Measurements from ENCODE around the gene POLR2C.

The POLR2C gene

DNA sequence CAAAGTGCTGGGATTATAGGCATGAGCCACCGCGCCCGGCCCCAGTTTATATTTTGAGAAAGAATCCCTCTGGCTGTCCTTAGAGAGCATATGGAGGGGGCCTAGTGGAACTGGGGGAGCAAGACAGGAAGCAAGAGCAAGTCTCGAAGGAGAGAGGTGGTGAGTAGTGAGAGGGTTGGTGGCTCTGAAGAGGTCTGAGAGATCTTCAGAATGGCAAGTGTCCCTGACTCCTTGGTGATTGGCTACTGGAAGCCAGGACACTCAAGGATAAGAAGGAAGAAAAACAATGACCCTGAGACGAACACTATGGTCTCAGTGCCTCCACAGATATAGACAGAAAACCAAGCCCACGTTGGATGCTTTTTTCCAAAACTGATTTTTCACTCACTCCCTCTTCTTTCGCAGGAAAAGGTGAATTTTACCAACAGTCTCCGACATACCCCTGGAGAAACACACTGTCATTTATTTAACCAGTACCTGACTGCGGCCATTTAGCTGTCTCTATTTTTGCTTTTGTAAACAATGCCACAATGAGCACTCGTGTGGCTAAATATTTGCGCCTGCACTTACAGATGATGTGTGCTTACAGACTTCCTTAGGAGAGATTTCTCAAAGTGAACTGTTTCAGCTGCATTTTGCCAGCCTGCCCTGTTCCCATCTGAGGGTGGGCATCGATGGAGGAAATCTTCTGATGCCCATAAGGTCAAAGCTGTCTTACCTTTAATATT is 39.7 kb downstream of the POLR2C start:
- H3K9me3 ChIP-seq (ENCODE audit: control insufficient read depth, low read length) = no peaks in the 10 kb centered on the region
- no peak overlapping the region for H3K9ac ChIP-seq (ENCODE audit: low read length)
- H3K36me3 ChIP-seq (ENCODE audit: control insufficient read depth, insufficient read depth, low read length) = no peaks in the 10 kb centered on the region
- no peaks in the 10 kb centered on the region for H3K4me1 ChIP-seq (ENCODE audit: control insufficient read depth, insufficient read depth, low read length)
- peaks cover 6% of the 10 kb centered on the region for H3K27me3 ChIP-seq (ENCODE audit: control insufficient read depth, insufficient read depth, low read length)
- no peak overlapping the region for H3K4me3 ChIP-seq (ENCODE audit: low read length)

DNA sequence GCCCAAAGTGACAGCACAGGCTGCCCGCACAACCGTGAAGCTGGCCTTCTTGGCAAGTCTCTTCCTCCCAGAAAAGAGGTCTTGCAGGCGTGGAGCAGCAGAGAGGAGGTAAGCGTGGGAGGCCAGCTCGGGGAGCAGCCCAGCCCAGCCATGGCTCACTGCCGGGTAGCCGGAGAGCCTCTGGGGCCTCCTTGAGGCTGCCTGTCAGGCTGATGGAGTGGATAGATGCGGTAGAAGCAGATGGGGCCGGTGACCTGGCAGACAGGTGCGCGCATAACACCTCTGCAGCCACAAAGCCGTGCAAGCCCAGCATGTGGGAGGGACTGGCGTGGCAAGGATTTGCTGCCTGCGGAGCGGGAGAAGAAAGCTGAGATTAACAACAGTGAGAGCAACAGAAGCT is 40.9 kb downstream of the POLR2C start:
- Histone ChIP-seq H3K27me3 (ENCODE audit: control insufficient read depth, insufficient read depth, low read length) (peaks cover 11% of the 10 kb centered on the region), H3K9ac (ENCODE audit: low read length) (no peak overlapping the region), H3K36me3 (ENCODE audit: control insufficient read depth, insufficient read depth, low read length) (no peaks in the 10 kb centered on the region), H3K4me1 (ENCODE audit: control insufficient read depth, insufficient read depth, low read length) (no peaks in the 10 kb centered on the region), H3K9me3 (ENCODE audit: control insufficient read depth, low read length) (no peaks in the 10 kb centered on the region), H3K4me3 (ENCODE audit: low read length) (no peak overlapping the region)

GRCh38 chr16:57504001-57504400 is 41.5 kb downstream of the POLR2C start:
- Histone ChIP-seq H3K4me3 (ENCODE audit: low read length) (no peak overlapping the region), H3K36me3 (ENCODE audit: control insufficient read depth, insufficient read depth, low read length) (no peaks in the 10 kb centered on the region), H3K9ac (ENCODE audit: low read length) (no peak overlapping the region), H3K27me3 (ENCODE audit: control insufficient read depth, insufficient read depth, low read length) (peaks cover 11% of the 10 kb centered on the region), H3K9me3 (ENCODE audit: control insufficient read depth, low read length) (no peaks in the 10 kb centered on the region), H3K4me1 (ENCODE audit: control insufficient read depth, insufficient read depth, low read length) (no peaks in the 10 kb centered on the region)

DNA sequence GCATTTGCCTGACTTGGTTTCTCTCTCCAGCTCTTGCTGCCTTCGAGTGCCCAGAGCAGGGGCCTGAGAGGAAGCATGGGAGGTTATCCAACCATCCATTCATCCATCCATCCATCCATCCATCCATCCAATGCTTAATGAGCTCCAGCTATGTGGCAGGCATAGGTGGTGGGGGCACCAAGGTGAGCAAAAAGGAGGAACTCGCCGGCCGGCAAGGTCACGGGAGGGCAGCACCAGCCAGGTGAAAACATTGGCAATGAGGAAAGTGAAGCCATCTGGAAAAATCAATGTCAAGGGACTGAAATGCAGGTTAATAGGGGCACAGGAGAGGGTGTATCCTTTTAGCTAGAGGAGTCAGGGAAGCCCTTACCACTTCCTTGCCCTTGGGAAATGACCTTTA is 42.0 kb downstream of the POLR2C start:
- H3K9ac ChIP-seq (ENCODE audit: low read length) = no peak overlapping the region
- no peak overlapping the region for H3K4me3 ChIP-seq (ENCODE audit: low read length)

DNA sequence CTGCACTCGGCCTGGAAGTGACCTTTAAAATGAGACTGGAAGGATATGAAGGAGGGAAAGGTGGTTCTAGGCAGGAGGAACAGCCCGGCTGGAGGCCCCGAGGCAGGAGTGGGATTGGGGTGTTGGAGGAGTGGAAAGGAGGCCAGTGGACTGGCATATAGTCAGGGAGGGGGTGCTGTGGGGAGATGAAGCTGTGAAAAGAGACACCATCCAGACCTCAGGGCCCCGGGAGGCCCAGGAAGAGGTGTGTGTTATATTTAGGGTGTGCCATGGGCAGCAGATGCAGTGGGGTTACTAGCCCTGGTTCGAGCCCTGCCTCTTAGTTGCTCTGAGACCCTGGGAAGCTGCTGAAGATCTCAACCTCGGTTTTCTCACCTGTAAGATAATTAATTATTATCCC is 42.7 kb downstream of the POLR2C start:
- peaks cover 14% of the 10 kb centered on the region for H3K27me3 ChIP-seq (ENCODE audit: control insufficient read depth, insufficient read depth, low read length)
- H3K4me3 ChIP-seq (ENCODE audit: low read length) = no peak overlapping the region
- no peak overlapping the region for H3K9ac ChIP-seq (ENCODE audit: low read length)
- no peaks in the 10 kb centered on the region for H3K9me3 ChIP-seq (ENCODE audit: control insufficient read depth, low read length)
- H3K4me1 ChIP-seq (ENCODE audit: control insufficient read depth, insufficient read depth, low read length) = peaks cover 5% of the 10 kb centered on the region
- H3K36me3 ChIP-seq (ENCODE audit: control insufficient read depth, insufficient read depth, low read length) = no peaks in the 10 kb centered on the region

More for the DNA sequence above, 42.0 kb downstream of the POLR2C start:
- no peaks in the 10 kb centered on the region for H3K9me3 ChIP-seq (ENCODE audit: control insufficient read depth, low read length)
- no peaks in the 10 kb centered on the region for H3K4me1 ChIP-seq (ENCODE audit: control insufficient read depth, insufficient read depth, low read length)
- H3K36me3 ChIP-seq (ENCODE audit: control insufficient read depth, insufficient read depth, low read length) = no peaks in the 10 kb centered on the region
- peaks cover 11% of the 10 kb centered on the region for H3K27me3 ChIP-seq (ENCODE audit: control insufficient read depth, insufficient read depth, low read length)

GRCh38 chr16:57507136-57508034 is 44.9 kb downstream of the POLR2C start:
- H3K4me1 ChIP-seq (ENCODE audit: control insufficient read depth, insufficient read depth, low read length) = peaks cover 6% of the 10 kb centered on the region
- no peaks in the 10 kb centered on the region for H3K9me3 ChIP-seq (ENCODE audit: control insufficient read depth, low read length)
- no peaks in the 10 kb centered on the region for H3K36me3 ChIP-seq (ENCODE audit: control insufficient read depth, insufficient read depth, low read length)
- H3K4me3 ChIP-seq (ENCODE audit: low read length) = no peak overlapping the region
- no peak overlapping the region for H3K9ac ChIP-seq (ENCODE audit: low read length)
- H3K27me3 ChIP-seq (ENCODE audit: control insufficient read depth, insufficient read depth, low read length) = peaks cover 14% of the 10 kb centered on the region

- peaks cover 14% of the 10 kb centered on the region for H3K27me3 ChIP-seq (ENCODE audit: control insufficient read depth, insufficient read depth, low read length)
- H3K36me3 ChIP-seq (ENCODE audit: control insufficient read depth, insufficient read depth, low read length) = no peaks in the 10 kb centered on the region
- no peaks in the 10 kb centered on the region for H3K9me3 ChIP-seq (ENCODE audit: control insufficient read depth, low read length)
- no peak overlapping the region for H3K4me3 ChIP-seq (ENCODE audit: low read length)
- peaks cover 6% of the 10 kb centered on the region for H3K4me1 ChIP-seq (ENCODE audit: control insufficient read depth, insufficient read depth, low read length)
- no peak overlapping the region for H3K9ac ChIP-seq (ENCODE audit: low read length)
Measured at GRCh38 chr16:57508035-57508425, 45.6 kb downstream of the POLR2C start.

DNA sequence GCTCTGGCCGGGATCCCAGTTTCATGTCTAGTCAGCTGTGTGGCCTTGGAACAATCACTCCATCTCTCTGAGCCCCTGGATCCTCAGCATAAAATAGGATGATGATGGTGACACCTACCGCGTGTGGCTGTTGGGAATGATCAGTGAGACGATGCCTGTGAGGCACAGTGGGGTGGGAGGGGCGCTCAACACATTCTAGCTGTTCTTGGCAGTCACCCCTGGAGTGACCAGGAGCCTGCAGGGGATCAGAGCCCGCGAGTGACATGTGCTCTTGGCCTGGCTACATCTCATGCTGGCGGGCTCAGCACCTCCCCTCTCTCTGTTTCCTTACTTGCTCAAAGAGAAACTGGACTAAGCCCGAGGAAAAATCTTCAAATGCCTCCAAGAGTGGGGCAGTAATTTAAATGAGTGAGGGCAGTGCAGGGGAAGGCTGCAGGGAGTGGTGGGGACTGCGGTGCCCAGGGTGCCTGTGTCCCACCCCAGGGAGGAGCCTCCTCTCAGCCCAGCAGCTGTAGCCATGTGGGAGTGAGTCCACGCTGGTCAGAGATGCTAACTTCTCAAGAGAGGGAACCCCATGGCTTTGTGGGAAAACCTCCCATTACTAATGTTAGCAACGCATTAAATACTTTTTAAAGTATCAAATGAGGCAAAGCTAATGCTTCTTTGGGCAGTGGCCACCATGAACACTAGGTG is 46.9 kb downstream of the POLR2C start:
- no peaks in the 10 kb centered on the region for H3K36me3 ChIP-seq (ENCODE audit: control insufficient read depth, insufficient read depth, low read length)
- no peak overlapping the region for H3K9ac ChIP-seq (ENCODE audit: low read length)
- peaks cover 14% of the 10 kb centered on the region for H3K27me3 ChIP-seq (ENCODE audit: control insufficient read depth, insufficient read depth, low read length)
- no peaks in the 10 kb centered on the region for H3K9me3 ChIP-seq (ENCODE audit: control insufficient read depth, low read length)
- H3K4me1 ChIP-seq (ENCODE audit: control insufficient read depth, insufficient read depth, low read length) = peaks cover 6% of the 10 kb centered on the region
- no peak overlapping the region for H3K4me3 ChIP-seq (ENCODE audit: low read length)

GRCh38 chr16:57510016-57510871 is 47.8 kb downstream of the POLR2C start:
- H3K36me3 ChIP-seq (ENCODE audit: control insufficient read depth, insufficient read depth, low read length) = no peaks in the 10 kb centered on the region
- H3K4me3 ChIP-seq (ENCODE audit: low read length) = no peak overlapping the region
- H3K4me1 ChIP-seq (ENCODE audit: control insufficient read depth, insufficient read depth, low read length) = peaks cover 6% of the 10 kb centered on the region
- H3K9ac ChIP-seq (ENCODE audit: low read length) = no peak overlapping the region
- peaks cover 14% of the 10 kb centered on the region for H3K27me3 ChIP-seq (ENCODE audit: control insufficient read depth, insufficient read depth, low read length)
- no peaks in the 10 kb centered on the region for H3K9me3 ChIP-seq (ENCODE audit: control insufficient read depth, low read length)

DNA sequence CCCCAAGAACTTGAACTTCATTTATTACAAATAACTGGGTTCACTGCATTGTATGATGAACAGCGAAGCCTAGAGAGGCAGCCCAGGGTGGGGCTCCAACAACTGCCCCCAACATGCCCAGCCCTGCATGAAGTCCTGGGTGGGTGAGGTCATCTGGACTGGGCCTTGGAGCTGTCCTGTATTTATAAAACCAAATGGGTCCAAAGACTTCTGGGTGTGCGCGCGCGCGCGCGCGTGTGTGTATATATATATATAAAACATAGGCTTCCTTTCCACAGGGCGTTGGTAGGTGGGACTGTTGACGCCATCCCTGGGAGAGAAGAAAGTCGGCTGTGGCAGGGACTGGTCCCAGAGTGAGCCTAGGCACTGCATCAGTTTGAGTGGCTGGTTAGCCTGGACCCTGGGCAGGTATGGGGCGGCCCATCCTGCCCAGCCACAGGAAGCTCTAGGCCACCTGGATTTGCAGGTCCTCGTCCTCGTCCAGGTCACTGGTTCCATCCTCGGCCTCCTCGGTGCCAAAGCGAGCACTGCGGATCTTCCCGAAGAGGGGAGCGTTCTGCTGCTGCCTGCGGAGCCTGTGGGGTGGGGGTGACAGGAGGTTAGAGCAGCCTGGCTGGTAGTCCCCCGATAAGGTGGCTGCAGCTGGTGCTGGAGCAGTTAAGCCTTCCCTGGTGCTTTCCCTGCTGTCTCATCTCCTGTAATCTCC is 50.0 kb downstream of the POLR2C start:
- H3K36me3 ChIP-seq (ENCODE audit: control insufficient read depth, insufficient read depth, low read length) = no peaks in the 10 kb centered on the region
- peaks cover 6% of the 10 kb centered on the region for H3K4me1 ChIP-seq (ENCODE audit: control insufficient read depth, insufficient read depth, low read length)
- no peak overlapping the region for H3K4me3 ChIP-seq (ENCODE audit: low read length)
- H3K9ac ChIP-seq (ENCODE audit: low read length) = no peak overlapping the region
- H3K9me3 ChIP-seq (ENCODE audit: control insufficient read depth, low read length) = no peaks in the 10 kb centered on the region
- H3K27me3 ChIP-seq (ENCODE audit: control insufficient read depth, insufficient read depth, low read length) = peaks cover 7% of the 10 kb centered on the region

Measured in mucosa of stomach (tissue), 1 donor.